HT-29 (cell line): ENCODE results near the gene TUBGCP3. TPM values are rescaled to one million over a fixed set of nuclear protein-coding genes. Genes with fewer than 3 reads are reported as not detected.
"Not testable (repeated sequence)": the region's sequence is repeated elsewhere in the genome, so short reads cannot be mapped to it uniquely, and the experiment has no call there.

Experiments used
- DNase-seq: peaks from one replicate; pipeline ENCODE4 v3.0.0-alpha.2; 2015; ENCODE audit warnings: low spot score
- total RNA-seq: library from RNA; depleted of rRNA; stranded (reverse); fragments of >200 nt; shearing (Covaris generic); gene quantifications from 2 replicates; pipeline ENCODE4 v1.2.3, GENCODE V29; 2014

Gene TUBGCP3
- total RNA-seq, 1 experiment from 2014 or later, result 42.6 TPM

DNA sequence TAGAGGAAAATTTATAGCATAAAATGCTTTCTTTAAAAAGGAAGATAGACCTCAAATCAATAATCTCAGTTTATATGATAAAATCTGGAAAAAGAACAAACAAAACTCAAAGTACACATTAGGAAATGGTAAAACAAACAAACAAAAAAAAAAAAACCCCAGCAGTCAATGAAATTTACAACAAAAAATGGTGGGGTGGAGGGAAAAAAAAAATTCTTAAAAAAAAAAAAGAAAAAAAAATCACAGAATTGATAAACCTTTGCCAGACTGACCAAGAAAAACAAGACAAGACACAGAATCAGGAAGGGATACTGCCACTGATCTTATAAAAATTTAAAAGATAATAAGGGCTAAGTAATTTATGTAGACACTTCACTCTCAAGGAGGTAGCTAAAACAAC, 11.2 kb downstream of the TUBGCP3 start:
- no peak for DNase-seq

DNA sequence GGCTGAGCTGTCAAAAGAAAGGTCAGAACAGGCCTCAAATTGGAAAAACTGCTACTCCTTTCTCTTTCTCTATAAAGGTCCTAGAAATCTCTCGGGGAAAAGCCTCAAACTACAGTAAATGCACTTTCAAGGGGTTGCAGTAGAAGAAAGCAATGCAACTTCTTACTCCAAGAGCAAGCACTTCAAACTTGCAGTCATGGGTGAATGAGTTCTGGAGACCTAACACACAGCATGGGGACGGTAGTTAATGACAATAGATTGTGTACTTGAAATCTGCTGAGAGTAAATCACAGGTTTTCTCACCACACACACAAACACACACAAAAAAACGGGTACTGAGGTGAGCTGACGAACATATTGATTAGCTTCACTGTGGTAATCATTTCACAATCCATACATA, 11.8 kb downstream of the TUBGCP3 start:
- no peak for DNase-seq

GRCh38 chr13:112575675-112576074, 12.3 kb downstream of the TUBGCP3 start:
- DNase-seq, result no peak

DNA sequence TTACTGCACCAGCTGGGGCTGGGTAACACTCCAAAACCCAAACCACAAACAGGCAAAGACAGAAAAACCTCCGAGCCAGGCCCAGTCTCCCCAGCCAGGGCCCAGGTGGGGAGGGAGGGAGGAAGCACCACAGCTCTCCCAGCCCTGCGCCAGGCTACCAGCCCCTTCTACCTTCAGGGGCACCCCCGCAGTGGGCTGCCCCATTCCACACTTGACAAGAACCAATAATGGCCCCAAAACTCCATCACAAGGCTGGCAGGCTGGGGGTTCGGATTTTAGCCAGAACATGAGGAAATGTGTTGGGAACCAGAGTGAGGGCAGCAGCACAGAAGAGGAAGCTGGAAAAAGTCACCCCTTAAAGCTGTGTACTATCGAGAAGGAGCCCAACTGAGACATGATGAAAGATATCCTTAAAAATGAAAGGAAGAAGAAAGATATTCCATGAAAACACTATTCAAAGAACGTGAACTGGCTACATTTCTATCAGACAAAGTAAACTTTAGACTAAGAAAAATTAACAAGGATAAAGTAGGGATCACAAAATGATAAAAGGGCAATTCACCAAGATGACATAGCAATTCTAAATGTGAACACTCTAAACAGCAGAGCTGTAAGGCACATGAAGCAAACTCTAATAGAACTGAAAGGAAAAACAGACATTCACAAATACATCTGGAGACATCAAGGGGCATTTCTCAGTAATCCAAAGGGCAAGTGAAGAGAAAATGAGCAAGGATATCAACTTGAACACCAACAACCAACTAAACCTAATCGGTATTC, 12.9 kb downstream of the TUBGCP3 start:
- no peak for DNase-seq

- no peak for DNase-seq
Observed at GRCh38 chr13:112574416-112574815, 13.5 kb downstream of the TUBGCP3 start.

- no peak for DNase-seq
Observed at GRCh38 chr13:112573710-112574109, 14.2 kb downstream of the TUBGCP3 start.

DNA sequence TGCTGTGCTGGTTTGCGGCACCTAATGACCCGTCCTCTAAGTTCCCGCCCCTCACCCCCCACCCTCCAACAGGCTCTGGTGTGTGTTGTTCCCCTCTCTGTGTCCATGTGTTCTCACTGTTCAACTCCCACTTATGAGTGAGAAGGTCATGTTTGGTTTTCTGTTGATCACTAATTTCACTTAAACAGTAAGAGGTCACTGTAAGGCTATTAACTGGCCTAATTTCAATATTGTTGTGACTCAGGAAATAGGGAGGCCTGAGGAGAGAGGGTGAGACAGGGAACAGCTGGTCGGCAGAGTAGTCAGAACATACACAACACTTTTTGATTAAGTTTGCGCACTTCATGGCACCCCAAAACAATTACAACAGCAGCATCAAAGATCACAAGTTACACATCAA, 15.6 kb downstream of the TUBGCP3 start:
- no peak for DNase-seq

- no peak for DNase-seq
Observed at GRCh38 chr13:112569821-112570220, 18.1 kb downstream of the TUBGCP3 start.

DNA sequence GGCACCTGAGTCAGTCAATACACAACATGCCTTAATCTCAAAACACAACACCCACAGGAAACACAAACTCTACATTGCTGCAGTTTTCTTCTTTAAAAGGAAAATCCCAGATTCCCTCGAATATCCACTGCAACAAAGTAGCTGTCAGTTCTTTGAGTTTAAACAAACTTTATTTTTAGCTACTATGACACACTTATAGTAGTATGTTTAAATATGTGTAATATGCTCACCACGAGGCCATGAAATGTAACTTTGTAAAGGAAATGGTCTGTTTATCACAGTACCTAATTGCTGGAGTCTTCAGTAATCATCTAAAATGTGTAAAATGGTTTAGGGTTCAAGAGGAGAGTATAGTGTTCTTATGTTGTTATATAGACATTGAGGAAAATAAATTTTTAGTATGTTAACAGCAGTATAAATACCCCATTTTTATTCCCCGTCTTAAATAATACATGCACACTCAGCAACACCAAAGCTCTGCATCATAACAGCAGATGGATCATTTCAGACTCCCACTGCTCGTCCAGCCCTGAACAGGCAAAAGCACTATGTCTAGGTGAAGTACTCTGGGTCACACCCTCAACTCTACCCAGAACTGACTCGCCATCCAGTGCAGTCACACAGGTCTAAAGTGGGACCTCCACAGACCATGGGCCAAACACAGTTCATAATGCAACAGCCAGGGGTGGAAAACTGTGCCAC, 20.6 kb downstream of the TUBGCP3 start:
- no peak for DNase-seq

- DNase-seq, result no peak
Observed at GRCh38 chr13:112562786-112563383, 25.1 kb downstream of the TUBGCP3 start.

DNA sequence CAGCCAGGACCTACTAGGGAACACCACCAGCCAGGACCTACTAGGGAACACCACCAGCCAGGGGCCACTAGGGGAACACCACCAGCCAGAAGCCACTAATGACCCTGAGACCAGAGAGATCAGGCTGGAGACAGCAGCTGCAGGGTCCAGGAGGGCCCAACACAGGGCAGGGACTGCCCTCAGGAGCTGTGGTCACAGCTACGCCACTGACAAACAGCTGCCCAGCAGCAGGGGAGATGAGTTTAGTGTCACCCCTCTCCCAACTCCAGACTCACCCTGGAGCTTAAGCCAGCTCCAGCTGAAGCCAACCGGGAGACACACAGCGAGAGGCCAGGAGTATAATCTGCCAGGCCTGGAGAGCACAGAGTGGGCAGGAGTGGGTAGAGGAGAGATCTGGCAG, 25.7 kb downstream of the TUBGCP3 start:
- DNase-seq, result no peak

- DNase-seq, result no peak
Observed at GRCh38 chr13:112561478-112561877, 26.5 kb downstream of the TUBGCP3 start.

- DNase-seq, result no peak
Observed at GRCh38 chr13:112558696-112559418, 29.1 kb downstream of the TUBGCP3 start.

- DNase-seq, result no peak
Observed at GRCh38 chr13:112556600-112556999, 31.4 kb downstream of the TUBGCP3 start.

- no peak for DNase-seq
Observed at GRCh38 chr13:112554214-112554850, 33.6 kb downstream of the TUBGCP3 start.

DNA sequence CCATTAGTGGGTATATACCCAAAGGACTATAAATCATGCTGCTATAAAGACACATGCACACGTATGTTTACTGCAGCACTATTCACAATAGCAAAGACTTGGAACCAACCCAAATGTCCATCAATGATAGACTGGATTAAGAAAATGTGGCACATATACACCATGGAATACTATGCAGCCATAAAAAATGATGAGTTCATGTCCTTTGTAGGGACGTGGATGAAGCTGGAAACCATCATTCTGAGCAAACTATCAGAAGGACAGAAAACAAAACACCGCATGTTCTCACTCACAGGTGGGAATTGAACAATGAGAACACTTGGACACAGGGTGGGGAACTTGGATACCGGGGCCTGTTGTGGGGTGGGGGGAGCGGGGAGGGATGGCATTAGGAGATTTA, 39.0 kb downstream of the TUBGCP3 start:
- DNase-seq, result not testable (repeated sequence)

DNA sequence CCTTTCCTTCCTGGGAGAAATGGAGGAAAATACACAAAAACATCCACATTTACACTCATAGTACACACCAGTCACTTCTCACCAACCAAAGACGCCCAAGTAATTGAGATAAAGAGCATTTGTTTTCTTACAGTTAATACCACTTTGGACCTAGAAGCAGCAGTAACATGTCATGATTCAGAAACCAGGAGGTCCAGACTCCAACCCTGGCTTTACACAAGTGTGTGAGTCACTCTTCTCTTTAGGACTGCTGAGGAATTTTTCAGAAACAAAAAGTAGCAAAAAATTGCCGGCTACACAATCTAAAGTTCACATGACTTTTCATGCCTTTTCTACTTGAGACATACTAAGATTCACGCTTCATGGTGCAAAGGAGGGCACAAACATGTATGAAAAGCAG, 42.1 kb downstream of the TUBGCP3 start:
- DNase-seq, result no peak

- DNase-seq, result no peak
Observed at GRCh38 chr13:112532837-112533745, 54.9 kb downstream of the TUBGCP3 start.

DNA sequence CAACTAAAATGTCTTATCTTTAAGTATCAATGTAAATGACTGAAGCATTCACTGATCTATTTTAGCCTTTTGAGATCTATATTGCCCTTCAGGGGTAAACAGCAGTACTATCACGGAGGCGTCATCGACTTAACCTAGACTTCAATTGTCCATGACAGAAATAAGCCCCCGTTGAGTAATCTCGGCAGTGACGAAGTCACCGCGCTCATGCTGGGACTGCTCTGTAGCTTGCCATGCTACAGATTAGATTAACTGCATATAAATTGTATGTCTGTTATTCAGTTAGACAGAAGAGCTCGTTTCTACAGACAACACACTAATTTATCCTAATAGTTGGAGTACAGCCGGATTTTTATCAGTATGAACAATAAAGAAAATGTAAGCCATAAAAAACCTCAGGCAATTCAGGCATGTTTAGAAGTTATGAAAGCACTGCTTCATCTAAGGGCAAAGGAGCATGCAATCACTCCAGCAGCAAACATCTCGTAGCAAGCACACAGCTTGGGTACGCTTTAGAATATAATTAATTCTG, 56.6 kb downstream of the TUBGCP3 start:
- DNase-seq, result no peak

- no peak for DNase-seq
Observed at GRCh38 chr13:112530861-112531260, 57.1 kb downstream of the TUBGCP3 start.
